Activated T-cell treated with anti-CD3 and anti-CD28 coated beads, Interleukin-2, amount 50 U/mL, for 48 hours (primary cell): ENCODE data around the gene PLIN4.

Source experiments
- DNase-seq, 2 experiments: peaks; one replicate each; pipeline ENCODE4 v3.0.0-alpha.2; 2020

Gene PLIN4

DNA sequence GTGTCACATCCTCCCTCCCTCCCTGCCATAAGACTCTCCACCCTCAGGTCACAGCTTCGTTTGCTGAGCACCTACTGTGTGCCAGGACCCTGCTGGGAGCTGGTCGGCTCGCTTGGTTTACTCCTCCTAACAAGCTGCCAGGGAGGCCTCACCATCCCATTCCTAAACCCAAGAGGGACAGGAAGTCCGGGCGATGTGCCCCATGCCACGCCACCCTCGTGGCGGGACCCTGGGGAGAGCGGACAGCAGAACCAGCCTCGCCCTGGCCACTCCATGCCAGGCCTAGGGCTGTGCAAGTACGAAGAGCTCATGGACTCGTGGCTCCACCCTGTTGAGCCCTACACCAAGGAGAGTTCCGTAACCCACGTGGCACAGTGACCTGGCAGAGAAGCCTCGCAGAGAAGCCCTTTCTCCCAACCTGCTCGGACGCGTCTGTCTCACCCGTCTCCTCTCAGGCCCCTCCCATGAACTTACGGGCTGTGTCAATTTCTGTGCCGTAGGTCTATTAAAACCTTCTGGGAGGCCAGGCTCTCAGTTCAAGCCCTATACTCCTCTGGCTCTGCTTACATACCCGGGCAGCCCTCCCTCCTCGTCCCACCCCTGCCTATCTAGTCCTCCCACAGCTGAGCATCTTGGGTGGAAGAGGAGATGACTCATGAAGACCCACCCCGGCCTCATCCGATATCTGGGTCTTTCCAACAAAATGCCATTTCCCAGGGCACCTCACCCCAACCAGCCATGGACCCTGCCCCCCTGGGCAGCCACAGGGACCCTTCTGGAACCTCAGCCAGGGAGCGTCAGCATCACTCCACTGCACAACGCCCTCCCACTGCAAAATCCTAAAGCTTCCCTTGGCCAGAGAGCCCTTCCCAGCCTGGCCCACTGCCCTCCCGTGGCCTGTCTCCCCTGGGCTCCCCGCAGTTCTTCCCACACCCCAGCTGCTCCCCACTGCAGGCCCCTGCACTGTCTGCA is 63.3 kb downstream of the PLIN4 start:
- DNase-seq: no peak

DNA sequence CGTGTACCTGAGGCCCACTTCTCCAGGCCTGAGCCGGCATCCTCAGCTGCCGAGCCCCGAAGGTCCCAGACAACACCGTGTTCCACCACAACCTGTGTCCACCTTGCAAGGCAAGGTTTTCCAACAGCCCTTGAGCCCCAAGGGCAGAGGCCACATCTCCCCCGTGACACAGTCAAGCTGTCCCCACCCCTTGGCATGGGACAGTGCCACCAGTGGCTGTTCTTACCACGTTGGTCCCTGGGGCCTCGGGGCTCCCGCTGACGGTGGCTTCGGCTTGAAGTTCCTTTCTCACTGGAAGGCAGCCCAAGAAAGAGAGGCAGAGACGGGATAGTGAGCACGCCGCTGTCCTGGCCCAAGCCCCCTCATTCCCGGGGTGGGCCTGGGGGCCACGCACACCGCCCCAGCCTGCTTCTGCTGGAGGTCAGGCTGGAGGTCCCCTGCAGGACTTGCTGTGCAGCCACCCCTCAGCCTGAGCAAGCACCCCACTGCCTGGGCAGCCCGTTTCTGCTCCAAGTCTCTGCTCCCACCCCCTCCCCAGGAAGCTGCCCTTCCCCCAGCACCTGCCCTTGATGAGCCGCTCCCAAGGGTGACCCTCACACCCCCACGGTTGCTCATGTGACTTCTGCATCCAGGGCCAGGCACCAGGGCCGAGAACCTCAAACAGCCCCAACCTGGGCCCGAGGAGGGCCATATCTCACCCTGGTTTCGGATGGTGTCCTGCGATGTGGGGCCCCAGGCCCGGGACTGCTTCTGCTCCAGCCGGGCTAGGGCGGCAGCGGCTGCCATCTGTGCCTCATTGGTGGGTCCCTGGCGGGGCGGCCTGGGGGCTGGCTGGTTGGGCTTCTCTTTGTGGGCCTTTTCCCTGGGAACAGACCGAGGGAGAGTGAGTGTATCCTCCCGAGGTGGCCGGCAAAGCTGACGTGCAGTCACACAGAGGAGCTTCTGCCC is 64.8 kb downstream of the PLIN4 start:
- DNase-seq: no peak

DNA sequence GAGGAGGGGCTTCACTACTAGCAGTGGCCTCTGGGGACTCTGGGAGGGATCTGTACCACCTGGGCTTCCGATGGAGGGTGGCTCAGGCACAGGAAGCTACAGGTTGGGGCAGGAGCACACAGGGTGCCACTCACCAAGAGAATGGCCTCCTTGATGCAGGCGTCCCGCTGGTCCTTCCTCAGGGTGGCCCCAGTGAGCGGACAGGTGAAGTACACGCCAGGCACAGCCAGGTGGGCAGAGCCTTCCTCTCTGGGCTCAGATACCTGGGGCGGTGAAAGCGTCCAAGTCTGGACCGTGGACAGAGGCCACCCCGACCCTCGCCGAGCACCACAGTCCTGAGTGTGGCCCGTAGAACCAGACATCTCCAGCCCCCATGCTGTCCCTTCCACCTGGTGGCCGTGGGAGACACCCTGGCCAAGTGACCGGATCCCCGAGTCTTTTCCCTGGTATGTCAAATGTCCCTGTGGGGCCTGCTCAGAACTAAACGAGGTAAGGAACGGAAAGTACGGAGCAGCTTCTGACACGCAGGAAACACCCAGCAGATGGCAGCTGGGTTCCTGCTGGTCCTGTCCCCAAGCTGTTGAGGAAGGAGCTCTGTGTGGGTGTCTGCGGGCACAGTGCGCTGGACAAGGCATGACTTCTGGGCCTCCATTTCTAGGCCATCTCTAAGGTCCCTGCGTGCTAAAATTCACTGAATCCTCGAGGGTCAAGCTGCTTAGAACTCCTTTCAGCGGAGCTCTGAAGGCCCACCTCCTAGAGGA is 65.9 kb downstream of the PLIN4 start:
- no peak for DNase-seq
